Hippocampal formation (tissue), 2 donors: ENCODE data around the gene SLC26A3.
"Not testable (repeated sequence)": the region's sequence is repeated elsewhere in the genome, so short reads cannot be mapped to it uniquely, and the experiment has no call there.

Experiments
- DNase-seq, 2 donors: peaks; one replicate each; lab custom pipeline; 2025; lab: John Stamatoyannopoulos, UW

Gene SLC26A3

GRCh38 chr7:107803009-107803610 is at the start of gene SLC26A3:
Gene SLC26A3 (minus strand): TSS chr7:107803223. CDS start chr7:107794509, 8,714 bp downstream.
- no peak for DNase-seq

GRCh38 chr7:107850643-107851042 is 47.6 kb upstream of the SLC26A3 start:
- DNase-seq, result no peak

GRCh38 chr7:107850216-107850615 is 47.2 kb upstream of the SLC26A3 start:
- no peak for DNase-seq

GRCh38 chr7:107848211-107848610 is 45.2 kb upstream of the SLC26A3 start:
- not testable (repeated sequence) for DNase-seq

- DNase-seq, result not testable (repeated sequence)
Observed at GRCh38 chr7:107847836-107848175, 44.8 kb upstream of the SLC26A3 start.

- no peak for DNase-seq
Observed at GRCh38 chr7:107847168-107847835, 44.3 kb upstream of the SLC26A3 start.

- DNase-seq, result no peak
Observed at GRCh38 chr7:107846324-107846723, 43.3 kb upstream of the SLC26A3 start.

GRCh38 chr7:107843184-107843583 is 40.2 kb upstream of the SLC26A3 start:
- no peak for DNase-seq

- no peak for DNase-seq
Observed at GRCh38 chr7:107842213-107842612, 39.2 kb upstream of the SLC26A3 start.

- DNase-seq, result no peak
Observed at GRCh38 chr7:107838816-107839565, 36.0 kb upstream of the SLC26A3 start.

- DNase-seq, result no peak
Observed at GRCh38 chr7:107838024-107838601, 35.1 kb upstream of the SLC26A3 start.

GRCh38 chr7:107837145-107837512 is 34.1 kb upstream of the SLC26A3 start:
- DNase-seq, result no peak

- no peak for DNase-seq
Observed at GRCh38 chr7:107836237-107837144, 33.5 kb upstream of the SLC26A3 start.

- DNase-seq, result no peak
Observed at GRCh38 chr7:107834401-107834800, 31.4 kb upstream of the SLC26A3 start.

GRCh38 chr7:107833684-107834106 is 30.7 kb upstream of the SLC26A3 start:
- DNase-seq, result no peak

- no peak for DNase-seq
Observed at GRCh38 chr7:107830420-107830819, 27.4 kb upstream of the SLC26A3 start.

GRCh38 chr7:107828540-107828939 is 25.5 kb upstream of the SLC26A3 start:
- no peak for DNase-seq

GRCh38 chr7:107827501-107827900 is 24.5 kb upstream of the SLC26A3 start:
- DNase-seq, result no peak

- no peak for DNase-seq
Observed at GRCh38 chr7:107826451-107826850, 23.4 kb upstream of the SLC26A3 start.

GRCh38 chr7:107824858-107825257 is 21.8 kb upstream of the SLC26A3 start:
- DNase-seq, result no peak

GRCh38 chr7:107818622-107819021 is 15.6 kb upstream of the SLC26A3 start:
- DNase-seq, result no peak
